Fibroblast of skin of back (primary cell): ENCODE measurements around the gene STAC.
"Not testable (repeated sequence)": the region's sequence is repeated elsewhere in the genome, so short reads cannot be mapped to it uniquely, and the experiment has no call there.

Source experiments
- DNase-seq: peaks from one replicate; pipeline ENCODE4 v3.0.0-alpha.2; 2013

STAC gene

GRCh38 chr3:36416599-36416998, 36.3 kb downstream of the STAC start:
- DNase-seq, result peak; percentile 24

GRCh38 chr3:36417237-36417636, 36.9 kb downstream of the STAC start:
- no peak for DNase-seq

GRCh38 chr3:36418296-36418695, 38.0 kb downstream of the STAC start:
- DNase-seq, result no peak

GRCh38 chr3:36428445-36428844, 48.1 kb downstream of the STAC start:
- no peak for DNase-seq

- DNase-seq, result no peak
These were observed 49.7 kb downstream of the STAC start for GRCh38 chr3:36429986-36430485.

GRCh38 chr3:36433511-36433910, 53.2 kb downstream of the STAC start:
- DNase-seq, result no peak

GRCh38 chr3:36434687-36435426, 54.6 kb downstream of the STAC start:
- no peak for DNase-seq

GRCh38 chr3:36443028-36443686, 62.9 kb downstream of the STAC start:
- no peak for DNase-seq

- DNase-seq, result peak; percentile 82
These were observed 64.6 kb downstream of the STAC start for GRCh38 chr3:36444909-36445308.

GRCh38 chr3:36446276-36446675, 66.0 kb downstream of the STAC start:
- peak; percentile 70 for DNase-seq

GRCh38 chr3:36447061-36447460, 66.8 kb downstream of the STAC start:
- DNase-seq, result peak; percentile 59

GRCh38 chr3:36451816-36452215, 71.5 kb downstream of the STAC start:
- DNase-seq, result no peak

- not testable (repeated sequence) for DNase-seq
These were observed 72.9 kb downstream of the STAC start for GRCh38 chr3:36453213-36453612.

GRCh38 chr3:36453896-36454295, 73.6 kb downstream of the STAC start:
- DNase-seq, result not testable (repeated sequence)

GRCh38 chr3:36455406-36455805, 75.1 kb downstream of the STAC start:
- no peak for DNase-seq

- DNase-seq, result no peak
These were observed 76.5 kb downstream of the STAC start for GRCh38 chr3:36456784-36457183.

- no peak for DNase-seq
These were observed 77.4 kb downstream of the STAC start for GRCh38 chr3:36457667-36458066.

GRCh38 chr3:36459177-36459576, 78.9 kb downstream of the STAC start:
- DNase-seq, result no peak

GRCh38 chr3:36461597-36461996, 81.3 kb downstream of the STAC start:
- peak; percentile 81 for DNase-seq

GRCh38 chr3:36472045-36472444, 91.7 kb downstream of the STAC start:
- not testable (repeated sequence) for DNase-seq

GRCh38 chr3:36475558-36475957, 95.3 kb downstream of the STAC start:
- DNase-seq, result no peak

- DNase-seq, result no peak
These were observed 96.1 kb downstream of the STAC start for GRCh38 chr3:36476286-36476942.

GRCh38 chr3:36477655-36478054, 97.4 kb downstream of the STAC start:
- DNase-seq, result peak; percentile 38
